Measurements from ENCODE around the gene AVPR2.
A peak's percentile ranks its signal among the peaks of the same experiment; 100 is the strongest.

AVPR2 gene

DNA sequence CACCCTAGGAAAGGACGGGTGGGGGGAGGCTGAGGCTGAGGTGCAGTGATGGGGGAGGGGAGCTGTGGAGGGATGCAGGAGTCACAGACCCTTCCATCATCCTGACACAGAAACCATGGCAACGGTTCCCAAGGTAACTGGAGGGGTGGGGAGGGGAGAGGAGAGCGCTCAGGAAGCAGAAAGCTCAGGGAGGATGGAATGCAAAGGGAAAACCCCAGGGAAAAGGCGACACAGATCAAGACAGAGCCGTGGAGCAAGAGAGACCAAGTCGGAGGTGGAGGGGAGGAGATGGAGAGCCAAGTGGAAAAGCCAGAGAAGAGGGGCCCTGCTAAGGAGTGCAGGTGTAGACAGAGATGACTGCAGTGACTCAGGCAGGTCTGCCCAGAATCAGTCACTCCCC, 33.0 kb upstream of the AVPR2 start:
- no peak for DNase-seq (ENCODE audit: low read depth)

GRCh38 chrX:153871946-153872878, 32.3 kb upstream of the AVPR2 start:
- no peak for DNase-seq (ENCODE audit: low read depth)

DNA sequence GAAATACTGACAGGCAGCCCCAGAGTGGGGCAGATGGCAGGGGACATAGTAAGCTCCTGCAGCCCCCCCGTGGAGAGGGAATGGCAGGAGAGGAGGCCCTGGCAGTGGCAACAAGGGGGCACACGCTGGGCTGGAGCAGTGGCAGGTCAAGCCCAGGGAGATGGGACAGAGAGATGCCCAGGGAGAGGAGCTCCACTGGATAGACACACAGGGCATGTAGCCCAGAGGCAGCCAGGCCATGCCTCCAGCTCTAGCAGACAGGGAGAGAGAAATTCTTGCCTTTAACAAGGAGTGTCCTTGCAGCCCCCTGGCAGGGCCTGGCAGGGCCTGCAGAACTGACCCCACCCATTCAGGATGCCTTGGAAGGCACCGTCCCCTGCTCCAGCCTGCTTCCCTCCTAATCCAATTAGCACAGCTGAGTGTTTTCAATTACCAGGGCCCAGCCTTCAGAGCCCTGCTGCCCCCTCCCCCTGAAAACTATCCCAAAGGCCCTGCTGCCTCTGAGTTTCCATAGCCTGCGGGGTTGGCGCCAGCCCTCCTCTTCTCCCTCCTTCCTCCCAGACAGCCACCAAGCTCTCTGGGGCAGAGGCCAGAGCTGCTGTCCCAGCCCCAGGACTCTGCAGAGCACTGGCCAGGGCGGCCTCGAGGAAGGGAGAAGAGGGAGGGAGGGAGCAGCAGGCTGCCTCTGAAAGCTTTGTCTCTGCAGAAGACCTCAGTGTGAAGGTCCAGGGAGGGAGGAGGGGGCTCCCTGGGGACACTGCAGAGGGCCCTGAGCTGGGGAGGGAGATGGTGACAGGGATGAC, 31.0 kb upstream of the AVPR2 start:
- DNase-seq (ENCODE audit: low read depth): no peak

- DNase-seq (ENCODE audit: low read depth): no peak
Observed at GRCh38 chrX:153874085-153874365, 30.4 kb upstream of the AVPR2 start.

DNA sequence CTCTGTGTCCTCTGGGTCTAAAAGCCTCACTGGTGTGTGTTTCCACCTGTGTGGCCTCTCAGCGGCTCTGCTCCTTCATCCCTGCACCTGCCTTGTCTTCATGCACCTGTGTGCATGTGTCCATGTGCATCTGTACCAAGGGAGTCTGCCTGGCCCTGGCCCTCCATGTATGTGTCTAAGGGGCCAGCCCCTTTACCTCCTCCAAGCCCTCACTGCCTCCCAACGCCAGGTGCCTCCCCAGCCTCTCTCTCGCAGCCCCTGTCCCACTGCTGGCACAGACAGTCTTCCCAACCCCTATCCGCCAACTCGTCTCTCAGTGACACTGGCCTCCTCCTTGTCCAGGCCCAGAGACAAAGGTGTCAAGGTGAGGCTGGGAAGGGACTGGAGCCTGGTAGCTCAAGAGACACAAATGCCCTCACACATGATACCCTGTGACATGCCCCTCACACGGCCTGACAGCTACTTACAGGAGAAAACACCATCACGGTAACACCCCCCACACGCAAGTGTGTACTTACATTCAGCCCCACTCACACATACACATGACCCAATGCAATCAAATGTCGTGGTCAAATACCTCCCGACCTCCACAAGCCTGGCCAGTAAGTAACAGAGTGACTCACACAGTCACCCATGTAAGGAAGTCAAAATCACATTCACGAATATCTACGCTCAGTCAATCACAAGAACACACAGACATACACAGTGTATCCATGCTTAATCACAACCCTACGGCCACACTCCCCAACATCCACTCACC, 29.9 kb upstream of the AVPR2 start:
- DNase-seq (ENCODE audit: low read depth): no peak

GRCh38 chrX:153875391-153876111, 28.9 kb upstream of the AVPR2 start:
- peak; percentile 49 for DNase-seq (ENCODE audit: low read depth)

DNA sequence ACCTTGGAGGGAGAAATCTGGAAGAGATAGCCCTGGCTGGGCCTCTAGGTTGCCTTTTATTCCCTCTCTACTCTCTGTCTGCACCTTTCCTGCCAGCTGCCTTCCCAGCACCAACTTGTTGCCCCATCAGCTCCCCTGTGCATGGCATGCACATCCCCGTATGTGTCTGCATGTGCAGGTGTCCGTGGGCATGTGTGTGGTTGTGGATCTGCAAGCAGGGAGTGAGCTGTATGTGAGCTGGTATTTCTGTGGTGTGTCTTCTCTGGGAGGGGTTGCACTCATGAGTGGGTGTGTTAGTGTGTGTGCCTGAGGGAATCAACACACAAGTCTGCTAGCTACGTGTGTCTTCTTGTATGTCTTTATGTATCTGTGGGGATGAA, 28.4 kb upstream of the AVPR2 start:
- DNase-seq (ENCODE audit: low read depth): no peak

DNA sequence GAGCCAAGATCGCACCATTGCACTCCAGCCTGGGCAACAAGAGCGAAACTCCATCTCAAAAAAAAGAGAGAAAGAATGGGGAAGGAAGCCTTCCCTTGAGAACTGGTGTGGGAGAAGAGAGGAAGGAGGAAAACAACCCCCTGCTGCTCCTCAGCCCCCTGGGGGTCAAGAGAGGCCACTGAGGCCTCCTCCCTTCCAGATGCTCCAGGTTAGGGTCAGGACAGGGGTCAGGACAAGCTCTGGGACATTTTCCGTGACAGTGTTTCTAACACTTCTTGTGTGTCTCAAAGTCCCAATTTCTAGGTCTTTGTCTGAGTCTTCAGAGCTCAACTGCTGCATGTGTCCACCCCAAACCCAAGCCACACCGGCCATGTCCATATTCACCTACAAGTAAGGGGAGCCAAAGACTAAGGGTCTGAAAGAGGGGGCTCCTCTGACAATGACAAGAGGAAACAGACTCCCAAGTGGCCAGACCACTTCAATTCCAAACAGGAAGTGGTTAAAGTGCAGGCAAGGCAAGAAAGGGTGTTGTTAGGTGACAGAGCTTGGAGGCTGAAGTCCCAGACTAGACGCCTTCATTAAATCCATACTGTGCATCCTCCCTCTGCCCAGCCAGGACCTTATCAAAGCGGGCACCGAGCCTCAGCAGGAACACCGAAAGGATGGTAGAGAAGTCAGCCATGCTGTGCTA, 26.8 kb upstream of the AVPR2 start:
- DNase-seq (ENCODE audit: low read depth): no peak

- no peak for DNase-seq (ENCODE audit: low read depth)
Observed at GRCh38 chrX:153878345-153878744, 26.1 kb upstream of the AVPR2 start.

GRCh38 chrX:153878969-153879653, 25.4 kb upstream of the AVPR2 start:
- no peak for DNase-seq (ENCODE audit: low read depth)

DNA sequence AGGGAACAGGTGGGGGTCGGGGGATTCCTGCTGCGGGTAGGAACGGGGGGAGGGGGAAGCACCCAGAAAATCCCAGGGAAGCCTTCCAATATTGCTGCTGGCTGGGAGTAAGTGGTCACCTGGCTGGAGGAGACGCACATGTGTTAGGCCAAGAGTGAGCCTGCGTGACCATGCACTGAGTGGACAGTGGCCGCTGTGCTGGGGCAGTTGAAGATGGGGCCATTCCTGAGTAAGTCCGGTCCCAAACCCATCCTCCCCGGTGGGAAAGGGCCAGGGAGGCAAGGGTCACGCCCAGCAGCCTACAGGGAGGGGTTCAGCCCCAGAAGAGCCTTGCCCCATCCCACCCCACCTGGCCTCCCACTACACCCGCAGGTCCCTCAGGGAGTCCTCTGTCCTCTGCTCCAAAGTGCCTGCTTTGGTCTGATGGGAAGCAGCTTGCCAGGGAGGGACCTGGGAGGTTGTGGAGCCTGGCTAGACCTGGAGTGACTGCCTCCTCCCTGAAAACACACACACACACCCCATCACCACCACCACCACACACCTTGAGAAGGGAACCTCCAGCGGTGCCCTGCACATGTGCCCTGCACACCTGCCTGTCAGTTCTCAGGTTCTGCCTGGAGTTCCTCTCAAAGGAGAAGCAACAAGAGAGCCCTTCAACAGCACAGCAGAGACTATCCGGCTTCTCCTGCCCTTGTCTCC, 24.6 kb upstream of the AVPR2 start:
- DNase-seq (ENCODE audit: low read depth): no peak

GRCh38 chrX:153880440-153880815, 24.0 kb upstream of the AVPR2 start:
- DNase-seq (ENCODE audit: low read depth): no peak

GRCh38 chrX:153881281-153881680, 23.2 kb upstream of the AVPR2 start:
- DNase-seq (ENCODE audit: low read depth): no peak

GRCh38 chrX:153882086-153882498, 22.4 kb upstream of the AVPR2 start:
- no peak for DNase-seq (ENCODE audit: low read depth)

DNA sequence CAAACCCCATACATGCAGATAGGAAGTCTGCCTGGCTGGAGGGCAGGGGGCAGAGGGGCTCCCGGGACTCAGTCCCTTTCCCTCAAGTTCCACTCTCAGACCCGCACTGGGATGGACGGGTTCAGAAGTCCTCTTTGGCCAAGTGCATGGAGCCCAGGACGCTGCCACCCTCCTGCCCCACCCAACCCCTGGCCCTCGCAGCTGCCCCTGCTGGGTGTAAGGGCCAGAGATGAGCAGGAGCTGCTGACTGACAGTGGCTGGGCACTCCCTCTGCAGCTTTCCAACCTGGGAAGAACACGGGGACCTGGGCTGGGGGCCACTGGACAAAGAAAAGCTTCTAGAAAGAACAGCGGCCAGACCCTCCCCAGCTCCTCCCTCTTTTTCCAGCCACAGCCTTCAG, 21.9 kb upstream of the AVPR2 start:
- no peak for DNase-seq (ENCODE audit: low read depth)

- no peak for DNase-seq (ENCODE audit: low read depth)
Observed at GRCh38 chrX:153883163-153883843, 21.2 kb upstream of the AVPR2 start.

DNA sequence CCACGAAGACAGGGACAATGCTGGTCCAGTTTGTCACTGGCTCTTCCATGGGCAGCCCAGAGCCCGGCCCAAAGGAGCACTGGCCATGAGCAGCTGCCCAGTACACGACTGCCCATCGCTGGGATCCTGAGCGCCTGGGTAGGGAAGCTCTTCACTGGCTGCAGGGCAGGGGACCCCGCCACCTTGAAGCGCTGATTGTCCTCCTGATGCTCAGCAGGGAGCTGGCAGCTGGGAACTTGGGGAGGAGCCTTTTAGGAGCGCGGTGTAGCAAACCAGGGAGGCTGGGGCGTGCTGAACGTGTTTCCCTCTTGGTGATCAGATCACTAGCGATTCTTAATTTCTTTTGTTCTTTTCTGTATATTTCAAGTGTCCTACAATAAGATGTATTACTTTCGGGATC, 20.3 kb upstream of the AVPR2 start:
- no peak for DNase-seq (ENCODE audit: low read depth)

- DNase-seq (ENCODE audit: low read depth): no peak
Observed at GRCh38 chrX:153884590-153884989, 19.9 kb upstream of the AVPR2 start.

DNA sequence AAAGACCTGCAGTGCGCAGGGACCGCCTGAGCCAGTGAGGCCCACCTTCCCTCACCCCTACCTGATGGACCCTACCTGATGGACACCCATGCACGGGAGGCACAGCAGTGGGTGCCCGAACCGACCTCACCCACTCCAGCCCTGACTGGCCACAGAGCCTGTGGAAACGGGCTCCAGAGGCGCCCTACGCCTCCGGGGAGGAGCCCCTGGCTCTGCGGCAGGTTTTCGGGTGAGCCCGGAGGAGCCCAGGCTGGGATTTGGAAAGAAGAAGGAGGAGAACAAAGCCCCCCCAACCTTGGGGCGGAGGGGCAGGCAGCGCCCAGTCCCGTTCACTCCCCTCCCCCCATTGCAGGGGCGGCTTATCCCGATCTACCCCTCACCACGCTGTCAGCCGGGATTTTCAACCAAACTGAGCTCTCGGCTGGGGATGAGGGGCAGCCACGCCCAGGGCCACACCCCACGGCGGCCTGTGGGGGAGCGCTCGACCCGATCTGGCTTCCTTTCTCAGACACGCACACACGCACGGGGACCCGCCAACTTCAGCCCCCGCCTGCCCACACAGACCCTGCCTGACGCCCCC, 19.2 kb upstream of the AVPR2 start:
- no peak for DNase-seq (ENCODE audit: low read depth)
